K562 (cell line): Measurements from ENCODE around the gene NUMB. TPM values are rescaled to one million over a fixed set of nuclear protein-coding genes. Genes with fewer than 3 reads are reported as not detected.
A peak's percentile ranks its signal among the peaks of the same experiment; 100 is the strongest.

Source experiments
- ATAC-seq: fragments of 200-7000 bp; cut with Tn5 transposase; 3 replicates; pipeline ENCODE4 v1.9.1; 2020; ENCODE audit warnings: moderate library complexity
- BruUV-seq: library from RNA; stranded (reverse); fragments of 400-500 nt; replicated peaks from 2 replicates; lab custom pipeline; 2021; lab: Mats Ljungman, UMichigan
- CTCF ChIA-PET: fragments of 300-600 bp; formaldehyde crosslinking; extraction: SDS; loops from one replicate; lab custom pipeline; 2021; ENCODE audit warnings: low intra/inter-chr PET ratio; lab: Yijun Ruan, JAX
- POLR2A ChIA-PET: fragments of 300-600, 350-650 bp; sonication (Branson Sonifier 250); formaldehyde crosslinking; extraction: SDS; loops from one replicate; lab custom pipeline; 2021; ENCODE audit warnings: antibody characterized with exemption, inconsistent platforms; lab: Yijun Ruan, JAX
- DNase-seq, 4 experiments: peaks; one replicate each; pipeline versions ENCODE4 v3.0.0 to v3.0.0-alpha.2; 2011 to 2018; ENCODE audit warnings: low spot score in 3 of 4, mixed read lengths in 3 of 4; ENCODE audit errors: extremely low read depth in 1 of 4
- FAIRE-seq: peaks from 2 replicates; lab custom pipeline; 2011; peaks lifted over from hg19 to GRCh38; lab: Jason Lieb, UNC
- H2AFZ ChIP-seq: 2 replicates; pipeline ENCODE4 v1.6.0; 2011; ENCODE audit warnings: low read depth, low read length, control low read depth, inconsistent platforms
- H3K27ac ChIP-seq: fragments of 200-600 bp; 3 replicates; pipeline ENCODE4 v1.8.0; 2011; ENCODE audit warnings: low read depth, mild to moderate bottlenecking, control low read depth, inconsistent platforms, low read length, moderate library complexity, mixed read lengths; ENCODE audit errors: extremely low read depth
- H3K27me3 ChIP-seq, 2 experiments: fragments of 300-600 bp in 1 of 2; 2 replicates in 1 of 2; 3 replicates in 1 of 2; pipeline versions ENCODE4 v1.6.0 to v1.8.0; 2011; ENCODE audit warnings: inconsistent platforms in 2 of 2, low read length in 2 of 2, mild to moderate bottlenecking in 1 of 2, mixed read lengths in 1 of 2, moderate library complexity in 1 of 2; ENCODE audit not compliant: control insufficient read depth in 2 of 2, insufficient read depth in 2 of 2
- H3K36me3 ChIP-seq: fragments of 300-600 bp; 3 replicates; pipeline ENCODE4 v1.8.0; 2011; ENCODE audit warnings: mild to moderate bottlenecking, low read length, inconsistent platforms; ENCODE audit not compliant: control insufficient read depth, insufficient read depth
- H3K4me1 ChIP-seq, 2 experiments: fragments of 200-600 bp in 1 of 2; replicated peaks in 1 of 2; 2 replicates in 1 of 2; 3 replicates in 1 of 2; pipeline versions ENCODE4 v1.5.1 to v1.8.0; 2011; ENCODE audit warnings: inconsistent platforms in 2 of 2, low read length in 2 of 2, mild to moderate bottlenecking in 1 of 2, mixed read lengths in 1 of 2, moderate library complexity in 1 of 2; ENCODE audit not compliant: control insufficient read depth in 2 of 2, insufficient read depth in 2 of 2
- H3K4me2 ChIP-seq: 2 replicates; pipeline ENCODE4 v1.6.1; 2011; ENCODE audit warnings: low read length, control low read depth, inconsistent platforms, mixed read lengths; ENCODE audit not compliant: insufficient read depth
- H3K4me3 ChIP-seq: fragments of 200-600 bp; sonication (generic), shearing (Covaris generic); 2 replicates; pipeline ENCODE4 v1.5.1; 2016; ENCODE audit warnings: control low read depth, inconsistent platforms
- H3K79me2 ChIP-seq: fragments of 200-600 bp; 3 replicates; pipeline ENCODE4 v1.8.0; 2011; ENCODE audit warnings: low read length, inconsistent platforms; ENCODE audit not compliant: control insufficient read depth, insufficient read depth
- H3K9ac ChIP-seq, 2 experiments: 2 replicates each; pipeline versions ENCODE4 v1.6.0 to v1.6.1; 2011; ENCODE audit warnings: low read depth in 2 of 2, low read length in 2 of 2, control low read depth in 1 of 2, inconsistent platforms in 1 of 2, mild to moderate bottlenecking in 1 of 2, mixed read lengths in 1 of 2; ENCODE audit not compliant: insufficient read depth in 1 of 2
- H3K9me1 ChIP-seq: one replicate; pipeline ENCODE4 v1.6.0; 2011; ENCODE audit warnings: inconsistent platforms, mild to moderate bottlenecking, low read length, moderate library complexity; ENCODE audit not compliant: control insufficient read depth, insufficient read depth
- H3K9me3 ChIP-seq: replicated peaks from 2 replicates; pipeline ENCODE4 v1.5.1; 2011; ENCODE audit warnings: low read depth, low read length, inconsistent platforms; ENCODE audit not compliant: control insufficient read depth, insufficient read depth
- H4K20me1 ChIP-seq: replicated peaks from 2 replicates; pipeline ENCODE4 v1.6.1; 2011; ENCODE audit warnings: low read length, inconsistent platforms, mixed read lengths; ENCODE audit not compliant: control insufficient read depth, insufficient read depth
- EHMT2 ChIP-seq: fragments of 450-650 bp; IDR thresholded peaks from 2 replicates; pipeline ENCODE4 v1.6.1; 2018; ENCODE audit warnings: antibody characterized with exemption
- MEF2D ChIP-seq: conservative IDR thresholded peaks from 2 replicates; pipeline ENCODE4 v1.6.1; 2016; ENCODE audit warnings: low read depth, missing genetic modification characterization, missing compliant biosample characterization
- PHB2 ChIP-seq: fragments of 450-650 bp; IDR thresholded peaks from 2 replicates; pipeline ENCODE4 v1.6.1; 2017; ENCODE audit warnings: low read depth
- SAFB ChIP-seq: fragments of 200-400 bp; formaldehyde crosslinking; IDR thresholded peaks from 2 replicates; pipeline ENCODE4 v1.6.1; 2017; ENCODE audit warnings: low read depth, low read length, borderline replicate concordance
- SMAD4 ChIP-seq: fragments of 250-450 bp; sonication (Bioruptor Pico); conservative IDR thresholded peaks from 2 replicates; pipeline ENCODE4 v1.8.0; 2021; ENCODE audit warnings: inconsistent platforms, mild to moderate bottlenecking, moderate library complexity
- ZNF780A ChIP-seq: fragments of 250-450 bp; sonication (Bioruptor Pico); IDR thresholded peaks from 2 replicates; pipeline ENCODE4 v1.5.0; 2021; ENCODE audit warnings: mild to moderate bottlenecking
- WGBS: fragments of 100-300 bp; shearing (Covaris generic); methylation state at CpG from one replicate; pipeline ENCODE4 v1.1.6; 2016; ENCODE audit warnings: low coverage, mixed read lengths; ENCODE audit not compliant: insufficient coverage; ENCODE audit errors: missing lambda C conversion rate; 5-methylcytosine and 5-hydroxymethylcytosine counted together
- in situ Hi-C: fragments of 300-500 bp; cut with MboI; formaldehyde crosslinking; loops from 4 replicates; pipeline ENCODE4 v1.15.0; 2018; ENCODE audit warnings: inconsistent platforms, mixed read lengths
- intact Hi-C: fragments of 100-400 bp; cut with micrococcal nuclease; formaldehyde crosslinking; loops from 2 replicates; pipeline ENCODE4 v1.14.2; 2022
- polyA plus RNA-seq, 8 experiments: library from polyadenylated mRNA; depleted of rRNA in 4 of 8; stranded (reverse) in 5 of 8; unstranded in 3 of 8; fragments of >200 nt; fragmentation: Nextera tagmentation in 2 of 8; fragmentation: Illumina TruSeq in 1 of 8; extraction: Ambion mirVana in 2 of 8; extraction: Trizol in 1 of 8; gene quantifications; 2 replicates each; pipeline versions ENCODE4 v1.2.1 to v1.2.3, GENCODE V29; 2011 to 2014; ENCODE audit warnings: inconsistent platforms in 1 of 8, missing spikeins in 1 of 8
- total RNA-seq, 7 experiments: library from RNA; depleted of rRNA in 6 of 7; stranded (reverse); fragments of >200 nt in 6 of 7; fragmentation: Illumina TruSeq in 2 of 7; extraction: Trizol in 2 of 7; gene quantifications; 2 replicates each; pipeline versions ENCODE4 v1.2.1 to v1.2.3, GENCODE V29; 2011 to 2021; ENCODE audit warnings: low replicate concordance in 1 of 7

NUMB gene
- total and polyA plus RNA-seq, 9 of the 15 experiments (the other 6 are each of a cell fraction or from before 2014, with no cell fraction given), result 13.5 to 54.0 (median 32.3) TPM

GRCh38 chr14:73313151-73313550 is 145.2 kb downstream of the NUMB start:
- H3K9me1 ChIP-seq, result no peaks in the 10 kb centered on the region
- no peak overlapping the region for H3K27ac ChIP-seq
- no peaks in the 10 kb centered on the region for H3K27me3 ChIP-seq
- H4K20me1 ChIP-seq, result no peaks in the 10 kb centered on the region
- no peak overlapping the region for H3K4me2 ChIP-seq
- 43% methylated on average over 2 of the region's 4 CpGs for WGBS
- H3K4me3 ChIP-seq, result no peak overlapping the region
- peak in 1 of 4 experiments; percentile 11 for DNase-seq
- TF ChIP-seq SMAD4 (CRISPR knock-in tag), result no peak
- no peak for TF ChIP-seq PHB2
- TF ChIP-seq ZNF780A, result no peak
- no peak for TF ChIP-seq EHMT2
- TF ChIP-seq, all 486 proteins: peak for 0
- H3K9ac ChIP-seq, result no peak overlapping the region
- FAIRE-seq (no peak), ATAC-seq (no peak; the same call in 2 of the 3 replicates)
- BruUV-seq, result no TSS peak
- no peaks in the 10 kb centered on the region for H3K9me3 ChIP-seq
- H3K4me1 ChIP-seq, result peaks cover 2 to 3% of the 10 kb centered on the region in 2 experiments; a peak in 3 of 5 replicates
- 0 out of 3 replicates have a peak, but pooled peaks cover 2% of the 10 kb centered on the region for H3K79me2 ChIP-seq
- ChIA-PET POLR2A (interaction anchor here (0.6 to 0.7 kb wide), 2 partner anchors 10 to 34 kb away, joined by 3 read pairs; no protein-coding TSS in a partner anchor), CTCF (interaction anchor here (0.6 kb wide), 1 partner anchor 195 kb away, joined by 6 read pairs; no protein-coding TSS in a partner anchor)
- H3K36me3 ChIP-seq, result peaks cover 2% of the 10 kb centered on the region; the same call in 1 of the 3 replicates
- intact Hi-C loops (no loop called here), in situ Hi-C loops (no loop called here)
- no peak overlapping the region for H2AFZ ChIP-seq

GRCh38 chr14:73312687-73313086 is 145.7 kb downstream of the NUMB start:
- CTCF ChIA-PET, result interaction anchor here (0.6 kb wide), 1 partner anchor 195 kb away, joined by 6 read pairs; no protein-coding TSS in a partner anchor
- Histone ChIP-seq H3K36me3 (peaks cover 2% of the 10 kb centered on the region; the same call in 1 of the 3 replicates), H3K79me2 (0 out of 3 replicates have a peak, but pooled peaks cover 2% of the 10 kb centered on the region), H3K9ac (no peak overlapping the region), H3K4me3 (no peak overlapping the region), H3K4me1 (peaks cover 2 to 3% of the 10 kb centered on the region in 2 experiments; a peak in 4 of 5 replicates), H4K20me1 (no peaks in the 10 kb centered on the region), H2AFZ (no peak overlapping the region), H3K9me3 (no peaks in the 10 kb centered on the region), H3K4me2 (no peak overlapping the region), H3K9me1 (no peaks in the 10 kb centered on the region), H3K27me3 (no peaks in the 10 kb centered on the region), H3K27ac (no peak overlapping the region)
- ATAC-seq (peak; percentile 31; the same call in 2 of the 3 replicates), FAIRE-seq (no peak), DNase-seq (no peak)
- WGBS, result 30% methylated on average over 2 of the region's 3 CpGs
- TF ChIP-seq SAFB, result no peak
- no peak for TF ChIP-seq MEF2D (tag)
- POLR2A ChIA-PET, result interaction anchor here (0.6 to 0.7 kb wide), 3 partner anchors 10 to 130 kb away, joined by 3 read pairs; no protein-coding TSS in a partner anchor
- BruUV-seq, result no TSS peak
- intact Hi-C loops (no loop called here), in situ Hi-C loops (no loop called here)
